ENCODE data around the gene THUMPD3.

THUMPD3 gene

GRCh38 chr3:9408546-9408945, 45.7 kb downstream of the THUMPD3 start:
- no CpG with 5 or more reads among the region's 1 CpG for WGBS
- Histone ChIP-seq H3K4me1 (ENCODE audit: control insufficient read depth, insufficient read depth, low read depth, low read length) (peaks cover 7% of the 10 kb centered on the region), H3K27ac (ENCODE audit: low read length, poor library complexity, severe bottlenecking) (no peak overlapping the region), H2AK5ac (ENCODE audit: low read length, severe bottlenecking) (no peak overlapping the region), H2BK15ac (ENCODE audit: low read depth, poor library complexity, severe bottlenecking) (no peak overlapping the region), H3K14ac (ENCODE audit: low read length in 2 of 2) (no peak overlapping the region), H3K4me3 (ENCODE audit: insufficient read depth in 1 of 2, low read depth in 1 of 2, low read length in 2 of 2) (no peak overlapping the region), H2BK120ac (ENCODE audit: low read depth, low read length) (no peak overlapping the region), H4K91ac (ENCODE audit: low read length) (no peak overlapping the region), H3K4me2 (ENCODE audit: low read length, poor library complexity, severe bottlenecking) (no peak overlapping the region), H3K23ac (ENCODE audit: low read length in 2 of 2) (no peak overlapping the region), H3K4ac (ENCODE audit: low read depth in 1 of 2, low read length in 2 of 2) (no peak overlapping the region), H3K36me3 (ENCODE audit: control insufficient read depth in 1 of 2, insufficient read depth in 2 of 2, low read depth in 1 of 2, low read length in 2 of 2) (peaks cover 0 to 11% of the 10 kb centered on the region in 2 experiments), H3K79me1 (replicated peaks; ENCODE audit: low read length, poor library complexity, severe bottlenecking) (no peaks in the 10 kb centered on the region), H3K18ac (ENCODE audit: low read depth in 1 of 2, low read length in 2 of 2) (no peak overlapping the region), H3K9ac (ENCODE audit: low read length) (peak overlapping the region; percentile 7), H2AFZ (ENCODE audit: low read depth, low read length) (no peak overlapping the region), H4K8ac (ENCODE audit: low read length) (no peak overlapping the region), H3K27me3 (ENCODE audit: control insufficient read depth in 1 of 2, insufficient read depth in 1 of 2, low read length in 2 of 2) (no peaks in the 10 kb centered on the region), H2BK12ac (ENCODE audit: low read length in 2 of 2) (no peak overlapping the region), H2BK5ac (ENCODE audit: low read depth, low read length, poor library complexity, severe bottlenecking) (no peak overlapping the region), H3K9me3 (ENCODE audit: control insufficient read depth, low read length) (no peaks in the 10 kb centered on the region)
- DNase-seq = no peak

GRCh38 chr3:9409981-9410854, 47.4 kb downstream of the THUMPD3 start:
- Histone ChIP-seq H2BK15ac (ENCODE audit: low read depth, poor library complexity, severe bottlenecking) (no peak overlapping the region), H3K18ac (ENCODE audit: low read depth in 1 of 2, low read length in 2 of 2) (no peak overlapping the region), H2BK5ac (ENCODE audit: low read depth, low read length, poor library complexity, severe bottlenecking) (no peak overlapping the region), H3K4me1 (ENCODE audit: control insufficient read depth, insufficient read depth, low read depth, low read length) (peaks cover 6% of the 10 kb centered on the region), H3K4me2 (ENCODE audit: low read length, poor library complexity, severe bottlenecking) (no peak overlapping the region), H3K36me3 (ENCODE audit: control insufficient read depth in 1 of 2, insufficient read depth in 2 of 2, low read depth in 1 of 2, low read length in 2 of 2) (peaks cover 0 to 11% of the 10 kb centered on the region in 2 experiments), H2BK120ac (ENCODE audit: low read depth, low read length) (no peak overlapping the region), H3K27me3 (ENCODE audit: control insufficient read depth in 1 of 2, insufficient read depth in 1 of 2, low read length in 2 of 2) (no peaks in the 10 kb centered on the region), H3K4me3 (ENCODE audit: insufficient read depth in 1 of 2, low read depth in 1 of 2, low read length in 2 of 2) (peak overlapping the region in 1 of 2 experiments; percentile 4), H3K9ac (ENCODE audit: low read length) (no peak overlapping the region), H2BK12ac (ENCODE audit: low read length in 2 of 2) (no peak overlapping the region), H2AFZ (ENCODE audit: low read depth, low read length) (no peak overlapping the region), H3K14ac (ENCODE audit: low read length in 2 of 2) (no peak overlapping the region), H4K8ac (ENCODE audit: low read length) (no peak overlapping the region), H3K27ac (ENCODE audit: low read length, poor library complexity, severe bottlenecking) (no peak overlapping the region), H4K91ac (ENCODE audit: low read length) (no peak overlapping the region), H3K4ac (ENCODE audit: low read depth in 1 of 2, low read length in 2 of 2) (no peak overlapping the region), H2AK5ac (ENCODE audit: low read length, severe bottlenecking) (no peak overlapping the region), H3K79me1 (replicated peaks; ENCODE audit: low read length, poor library complexity, severe bottlenecking) (no peaks in the 10 kb centered on the region), H3K9me3 (ENCODE audit: control insufficient read depth, low read length) (no peaks in the 10 kb centered on the region), H3K23ac (ENCODE audit: low read length in 2 of 2) (no peak overlapping the region)
- WGBS = 95% methylated on average over 4 of the region's 6 CpGs
- DNase-seq = no peak

GRCh38 chr3:9411302-9411701, 48.4 kb downstream of the THUMPD3 start:
- Histone ChIP-seq H3K9me3 (ENCODE audit: control insufficient read depth, low read length) (no peaks in the 10 kb centered on the region), H3K36me3 (ENCODE audit: control insufficient read depth in 1 of 2, insufficient read depth in 2 of 2, low read depth in 1 of 2, low read length in 2 of 2) (peaks cover 4 to 11% of the 10 kb centered on the region in 2 experiments), H3K27ac (ENCODE audit: low read length, poor library complexity, severe bottlenecking) (no peak overlapping the region), H3K18ac (ENCODE audit: low read depth in 1 of 2, low read length in 2 of 2) (no peak overlapping the region), H4K91ac (ENCODE audit: low read length) (no peak overlapping the region), H3K27me3 (ENCODE audit: control insufficient read depth in 1 of 2, insufficient read depth in 1 of 2, low read length in 2 of 2) (no peaks in the 10 kb centered on the region), H3K4ac (ENCODE audit: low read depth in 1 of 2, low read length in 2 of 2) (no peak overlapping the region), H2AK5ac (ENCODE audit: low read length, severe bottlenecking) (no peak overlapping the region), H2BK5ac (ENCODE audit: low read depth, low read length, poor library complexity, severe bottlenecking) (no peak overlapping the region), H4K8ac (ENCODE audit: low read length) (no peak overlapping the region), H2BK15ac (ENCODE audit: low read depth, poor library complexity, severe bottlenecking) (no peak overlapping the region), H2BK120ac (ENCODE audit: low read depth, low read length) (no peak overlapping the region), H3K14ac (ENCODE audit: low read length in 2 of 2) (no peak overlapping the region), H3K4me3 (ENCODE audit: insufficient read depth in 1 of 2, low read depth in 1 of 2, low read length in 2 of 2) (no peak overlapping the region), H3K79me1 (replicated peaks; ENCODE audit: low read length, poor library complexity, severe bottlenecking) (no peaks in the 10 kb centered on the region), H2AFZ (ENCODE audit: low read depth, low read length) (no peak overlapping the region), H3K9ac (ENCODE audit: low read length) (no peak overlapping the region), H2BK12ac (ENCODE audit: low read length in 2 of 2) (no peak overlapping the region), H3K4me2 (ENCODE audit: low read length, poor library complexity, severe bottlenecking) (no peak overlapping the region), H3K23ac (ENCODE audit: low read length in 2 of 2) (no peak overlapping the region), H3K4me1 (ENCODE audit: control insufficient read depth, insufficient read depth, low read depth, low read length) (peaks cover 6% of the 10 kb centered on the region)
- no CpG with 5 or more reads among the region's 1 CpG for WGBS
- DNase-seq = no peak

DNA sequence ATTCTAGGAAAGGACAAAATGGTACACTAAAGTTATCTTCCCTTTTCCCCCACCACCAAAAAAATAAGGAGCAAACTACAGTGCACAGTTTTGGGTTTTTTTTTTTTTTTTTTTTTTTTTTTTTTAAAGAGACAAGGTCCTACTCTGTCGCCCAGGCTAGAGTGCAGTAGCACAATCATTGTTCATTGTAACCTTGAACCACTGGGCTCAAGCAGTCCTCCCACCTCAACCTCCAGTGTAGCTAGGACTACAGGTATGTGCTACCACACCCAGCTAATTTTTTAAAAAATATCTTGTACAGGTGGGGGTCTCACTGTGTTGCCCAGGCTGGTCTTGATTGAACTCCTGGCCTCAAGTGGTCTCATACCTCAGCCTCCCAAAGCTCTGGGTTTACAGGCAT, 49.4 kb downstream of the THUMPD3 start:
- no peak overlapping the region for H3K27ac ChIP-seq (ENCODE audit: low read length, poor library complexity, severe bottlenecking)
- no peak overlapping the region for H3K4me2 ChIP-seq (ENCODE audit: low read length, poor library complexity, severe bottlenecking)
- H2AK5ac ChIP-seq (ENCODE audit: low read length, severe bottlenecking) = no peak overlapping the region
- H3K4me3 ChIP-seq (ENCODE audit: insufficient read depth in 1 of 2, low read depth in 1 of 2, low read length in 2 of 2) = no peak overlapping the region
- WGBS = 100% methylated on average over 1 of the region's 1 CpG
- H2BK12ac ChIP-seq (ENCODE audit: low read length in 2 of 2) = no peak overlapping the region
- no peaks in the 10 kb centered on the region for H3K79me1 ChIP-seq (replicated peaks; ENCODE audit: low read length, poor library complexity, severe bottlenecking)
- no peak overlapping the region for H3K4ac ChIP-seq (ENCODE audit: low read depth in 1 of 2, low read length in 2 of 2)
- no peak for DNase-seq
- no peak overlapping the region for H3K18ac ChIP-seq (ENCODE audit: low read depth in 1 of 2, low read length in 2 of 2)
- H3K9me3 ChIP-seq (ENCODE audit: control insufficient read depth, low read length) = no peaks in the 10 kb centered on the region
- H3K9ac ChIP-seq (ENCODE audit: low read length) = no peak overlapping the region
- no peak overlapping the region for H2AFZ ChIP-seq (ENCODE audit: low read depth, low read length)
- H2BK15ac ChIP-seq (ENCODE audit: low read depth, poor library complexity, severe bottlenecking) = no peak overlapping the region
- peaks cover 3% of the 10 kb centered on the region for H3K4me1 ChIP-seq (ENCODE audit: control insufficient read depth, insufficient read depth, low read depth, low read length)
- H3K14ac ChIP-seq (ENCODE audit: low read length in 2 of 2) = no peak overlapping the region
- H2BK120ac ChIP-seq (ENCODE audit: low read depth, low read length) = no peak overlapping the region
- no peak overlapping the region for H3K23ac ChIP-seq (ENCODE audit: low read length in 2 of 2)
- H2BK5ac ChIP-seq (ENCODE audit: low read depth, low read length, poor library complexity, severe bottlenecking) = no peak overlapping the region
- no peaks in the 10 kb centered on the region for H3K27me3 ChIP-seq (ENCODE audit: control insufficient read depth in 1 of 2, insufficient read depth in 1 of 2, low read length in 2 of 2)
- peaks cover 4 to 11% of the 10 kb centered on the region in 2 experiments for H3K36me3 ChIP-seq (ENCODE audit: control insufficient read depth in 1 of 2, insufficient read depth in 2 of 2, low read depth in 1 of 2, low read length in 2 of 2)
- H4K8ac ChIP-seq (ENCODE audit: low read length) = no peak overlapping the region
- no peak overlapping the region for H4K91ac ChIP-seq (ENCODE audit: low read length)

All from mesenchymal stem cell (in vitro differentiated cells and primary cell).